Skeletal muscle satellite cell (primary cell): ENCODE data around the gene ITGA1.
"Not testable (repeated sequence)": the region's sequence is repeated elsewhere in the genome, so short reads cannot be mapped to it uniquely, and the experiment has no call there.

Experiments
- H3K27me3 ChIP-seq: 2 replicates; pipeline ENCODE4 v1.7.0; 2013; ENCODE audit warnings: low read length; ENCODE audit not compliant: control insufficient read depth, insufficient read depth
- H3K36me3 ChIP-seq: 2 replicates; pipeline ENCODE4 v1.7.0; 2013; ENCODE audit warnings: mild to moderate bottlenecking, control low read depth, low read length; ENCODE audit not compliant: insufficient read depth
- H3K4me1 ChIP-seq: 2 replicates; pipeline ENCODE4 v1.7.0; 2013; ENCODE audit warnings: low read length; ENCODE audit not compliant: control insufficient read depth, insufficient read depth
- H3K4me2 ChIP-seq: 2 replicates; pipeline ENCODE4 v1.7.0; 2013; ENCODE audit warnings: mild to moderate bottlenecking, low read length
- H3K4me3 ChIP-seq: 2 replicates; pipeline ENCODE4 v1.7.0; 2013; ENCODE audit warnings: low read length
- H3K9ac ChIP-seq: 2 replicates; pipeline ENCODE4 v1.7.0; 2013; ENCODE audit warnings: mild to moderate bottlenecking, low read depth, low read length, moderate library complexity
- H3K9me3 ChIP-seq: replicated peaks from 2 replicates; pipeline ENCODE4 v1.7.0; 2013; ENCODE audit warnings: mild to moderate bottlenecking, control low read depth, low read length

ITGA1 gene

GRCh38 chr5:52853650-52854049 is 65.9 kb downstream of the ITGA1 start:
- no peaks in the 10 kb centered on the region for H3K36me3 ChIP-seq
- no peak overlapping the region for H3K4me3 ChIP-seq
- peaks cover 18% of the 10 kb centered on the region for H3K4me1 ChIP-seq

GRCh38 chr5:52854301-52854700 is 66.6 kb downstream of the ITGA1 start:
- no peaks in the 10 kb centered on the region for H3K9me3 ChIP-seq
- no peak overlapping the region for H3K9ac ChIP-seq
- H3K36me3 ChIP-seq, result no peaks in the 10 kb centered on the region
- H3K27me3 ChIP-seq, result no peaks in the 10 kb centered on the region
- H3K4me1 ChIP-seq, result peaks cover 20% of the 10 kb centered on the region
- H3K4me2 ChIP-seq, result no peak overlapping the region
- no peak overlapping the region for H3K4me3 ChIP-seq

More at GRCh38 chr5:52853650-52854049, 65.9 kb downstream of the ITGA1 start:
- no peak overlapping the region for H3K9ac ChIP-seq
- no peaks in the 10 kb centered on the region for H3K27me3 ChIP-seq
- no peak overlapping the region for H3K4me2 ChIP-seq
- no peaks in the 10 kb centered on the region for H3K9me3 ChIP-seq

- Histone ChIP-seq H3K4me3 (no peak overlapping the region), H3K9ac (no peak overlapping the region), H3K9me3 (no peaks in the 10 kb centered on the region), H3K36me3 (no peaks in the 10 kb centered on the region), H3K4me1 (peaks cover 27% of the 10 kb centered on the region), H3K27me3 (no peaks in the 10 kb centered on the region), H3K4me2 (no peak overlapping the region)
These were observed 67.2 kb downstream of the ITGA1 start for GRCh38 chr5:52854949-52855348.

DNA sequence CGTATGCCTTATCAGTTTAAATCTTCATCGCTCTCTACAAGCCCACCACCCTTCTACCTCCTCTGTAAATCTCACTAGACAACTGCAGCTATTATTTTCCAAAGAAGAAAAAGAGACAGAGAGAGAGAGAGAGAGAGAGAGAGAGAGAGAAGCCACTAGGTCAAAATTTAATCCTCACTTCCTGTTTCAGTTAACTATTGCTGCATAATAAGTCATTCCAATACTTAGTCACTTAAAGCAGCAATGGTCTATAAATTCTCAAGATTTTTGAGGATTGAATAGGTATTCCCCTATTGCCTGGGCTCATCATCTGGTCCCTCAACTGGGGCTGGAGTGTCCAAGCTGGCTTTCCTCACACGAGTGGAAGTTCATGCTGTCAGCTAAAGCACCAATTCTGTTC is 68.8 kb downstream of the ITGA1 start:
- Histone ChIP-seq H3K9ac (no peak overlapping the region), H3K4me2 (no peak overlapping the region), H3K27me3 (no peaks in the 10 kb centered on the region), H3K4me1 (peaks cover 28% of the 10 kb centered on the region), H3K9me3 (no peaks in the 10 kb centered on the region), H3K4me3 (no peak overlapping the region), H3K36me3 (no peaks in the 10 kb centered on the region)

DNA sequence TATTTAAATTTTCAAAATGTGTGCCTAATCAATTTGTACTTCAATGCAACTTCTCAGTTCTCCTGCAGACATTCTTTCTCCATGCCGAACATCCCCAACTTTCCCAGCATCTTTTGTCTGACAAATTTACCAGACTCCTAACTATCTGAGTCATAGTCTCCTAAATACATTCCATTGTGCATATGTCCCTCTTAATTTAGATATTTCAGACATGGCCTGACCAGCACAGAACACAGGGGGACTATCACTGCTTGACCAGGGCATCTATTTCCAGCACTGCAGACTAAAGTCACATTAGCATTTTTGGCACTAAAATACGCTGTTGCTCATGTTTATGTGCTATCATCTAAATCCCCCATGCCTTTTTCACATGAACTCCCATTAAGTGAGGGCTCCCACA is 71.9 kb downstream of the ITGA1 start:
- Histone ChIP-seq H3K4me1 (peaks cover 37% of the 10 kb centered on the region), H3K27me3 (no peaks in the 10 kb centered on the region), H3K4me2 (peak overlapping the region; percentile 37), H3K4me3 (no peak overlapping the region), H3K9me3 (no peaks in the 10 kb centered on the region), H3K36me3 (no peaks in the 10 kb centered on the region), H3K9ac (no peak overlapping the region)

- no peaks in the 10 kb centered on the region for H3K36me3 ChIP-seq
- H3K4me2 ChIP-seq, result no peak overlapping the region
- H3K9me3 ChIP-seq, result no peaks in the 10 kb centered on the region
- no peak overlapping the region for H3K4me3 ChIP-seq
- no peaks in the 10 kb centered on the region for H3K27me3 ChIP-seq
- no peak overlapping the region for H3K9ac ChIP-seq
- peaks cover 29% of the 10 kb centered on the region for H3K4me1 ChIP-seq
These were observed 73.7 kb downstream of the ITGA1 start for GRCh38 chr5:52861368-52861767.

DNA sequence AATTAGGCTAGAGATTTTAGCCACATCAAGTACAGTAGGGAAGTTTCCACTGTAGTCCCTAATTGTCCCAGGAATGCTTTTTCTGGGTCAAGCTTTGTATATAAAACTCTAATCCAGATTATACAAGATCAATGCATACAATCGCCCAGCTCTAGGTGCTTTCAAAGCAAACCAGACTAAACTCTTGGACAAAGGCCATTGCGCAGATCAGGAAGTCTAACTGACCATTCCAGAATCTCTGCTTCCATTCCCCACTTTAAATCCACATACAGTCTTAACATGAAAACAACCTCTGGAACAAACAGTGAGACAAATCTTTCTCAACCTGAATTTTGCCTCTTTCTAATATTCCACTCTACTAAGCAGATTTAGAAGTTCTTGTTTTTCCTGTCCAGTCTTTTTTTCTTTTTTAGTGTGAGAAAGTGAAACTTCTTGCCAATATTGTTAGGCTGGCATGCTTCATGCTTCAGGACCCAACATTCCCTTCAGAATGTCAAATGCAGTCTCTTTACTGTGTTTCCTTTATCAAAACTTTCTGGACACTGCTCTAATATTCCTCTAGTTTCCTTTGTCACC is 76.1 kb downstream of the ITGA1 start:
- no peaks in the 10 kb centered on the region for H3K36me3 ChIP-seq
- H3K4me1 ChIP-seq, result peaks cover 20% of the 10 kb centered on the region
- no peak overlapping the region for H3K4me2 ChIP-seq
- H3K9me3 ChIP-seq, result no peaks in the 10 kb centered on the region
- no peak overlapping the region for H3K4me3 ChIP-seq
- H3K27me3 ChIP-seq, result no peaks in the 10 kb centered on the region
- no peak overlapping the region for H3K9ac ChIP-seq

DNA sequence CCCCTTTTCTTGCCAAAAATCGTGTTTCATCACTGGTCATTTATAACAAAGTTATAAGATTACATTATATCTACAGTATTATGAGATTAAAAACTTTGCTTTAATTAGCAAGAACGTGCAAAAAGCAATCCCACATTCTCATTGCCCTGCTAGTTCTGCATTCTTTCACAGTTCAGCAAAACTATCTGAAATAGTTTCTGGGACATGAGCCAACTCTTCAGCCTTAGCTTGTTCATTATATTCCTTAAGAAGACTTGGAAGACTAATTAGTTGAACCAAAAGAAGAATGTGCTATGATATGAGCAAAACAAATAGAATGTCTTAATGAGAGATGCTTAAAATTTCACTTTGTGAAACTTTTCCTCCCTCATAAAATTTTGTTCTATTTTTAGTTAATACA is 76.7 kb downstream of the ITGA1 start:
- Histone ChIP-seq H3K4me2 (no peak overlapping the region), H3K27me3 (no peaks in the 10 kb centered on the region), H3K4me1 (peaks cover 17% of the 10 kb centered on the region), H3K9me3 (no peaks in the 10 kb centered on the region), H3K4me3 (no peak overlapping the region), H3K36me3 (no peaks in the 10 kb centered on the region), H3K9ac (no peak overlapping the region)

GRCh38 chr5:52864884-52865283 is 77.2 kb downstream of the ITGA1 start:
- no peak overlapping the region for H3K9ac ChIP-seq
- H3K27me3 ChIP-seq, result no peaks in the 10 kb centered on the region
- peaks cover 12% of the 10 kb centered on the region for H3K4me1 ChIP-seq
- H3K36me3 ChIP-seq, result no peaks in the 10 kb centered on the region
- no peaks in the 10 kb centered on the region for H3K9me3 ChIP-seq
- no peak overlapping the region for H3K4me2 ChIP-seq
- no peak overlapping the region for H3K4me3 ChIP-seq

GRCh38 chr5:52865991-52866390 is 78.3 kb downstream of the ITGA1 start:
- not testable (repeated sequence) for H3K27me3 ChIP-seq, H3K9ac ChIP-seq, H3K9me3 ChIP-seq, H3K4me3 ChIP-seq, H3K36me3 ChIP-seq, H3K4me2 ChIP-seq
- peaks cover 17% of the 10 kb centered on the region for H3K4me1 ChIP-seq

- H3K4me1 ChIP-seq, result peaks cover 17% of the 10 kb centered on the region
These were observed 80.1 kb downstream of the ITGA1 start for GRCh38 chr5:52867809-52868208.

GRCh38 chr5:52868417-52868816 is 80.7 kb downstream of the ITGA1 start:
- Histone ChIP-seq H3K36me3 (no peaks in the 10 kb centered on the region), H3K27me3 (no peaks in the 10 kb centered on the region), H3K9ac (no peak overlapping the region), H3K9me3 (no peaks in the 10 kb centered on the region), H3K4me1 (peaks cover 17% of the 10 kb centered on the region), H3K4me2 (no peak overlapping the region), H3K4me3 (no peak overlapping the region)

More at GRCh38 chr5:52867809-52868208, 80.1 kb downstream of the ITGA1 start:
- H3K4me2 ChIP-seq, result no peak overlapping the region
- no peak overlapping the region for H3K4me3 ChIP-seq
- H3K27me3 ChIP-seq, result no peaks in the 10 kb centered on the region
- no peaks in the 10 kb centered on the region for H3K36me3 ChIP-seq
- H3K9ac ChIP-seq, result no peak overlapping the region
- no peaks in the 10 kb centered on the region for H3K9me3 ChIP-seq
